Sigmoid colon (tissue), 4 donors: ENCODE results near the gene TMEM207.

ENCODE experiments used
- CTCF ChIP-seq, 4 experiments: fragments of 450-650 bp in 3 of 4; fragments of 200-600 bp in 1 of 4; IDR thresholded peaks; one replicate each; pipeline ENCODE4 v1.5.1; 2016 to 2019; ENCODE audit warnings: antibody characterized with exemption in 4 of 4, mild to moderate bottlenecking in 3 of 4, moderate library complexity in 2 of 4
- EP300 ChIP-seq, 4 donors: sonication (generic); formaldehyde crosslinking; IDR thresholded peaks; one replicate each; pipeline ENCODE4 v1.6.1; 2017; ENCODE audit warnings: antibody characterized with exemption in 4 of 4

GRCh38 chr3:190497811-190498210, 48.1 kb upstream of the TMEM207 start:
- TF ChIP-seq CTCF (IDR thresholded peaks at IDR 0.05) = no peak
- TF ChIP-seq EP300 (IDR thresholded peaks at IDR 0.05) = no peak
